Hepatocyte (in vitro differentiated cells): Measurements from ENCODE around the gene ARFGAP1.

Source experiments
- CTCF ChIP-seq: fragments of 200-600 bp; sonication (generic); IDR thresholded peaks from 2 replicates; pipeline ENCODE4 v1.5.1; 2016; ENCODE audit warnings: antibody characterized with exemption, mild to moderate bottlenecking; ENCODE audit not compliant: poor library complexity
- EZH2phosphoT487 ChIP-seq: fragments of 200-600 bp; sonication (generic); IDR thresholded peaks from one replicate; pipeline ENCODE4 v1.6.1; 2018; ENCODE audit warnings: antibody characterized with exemption, mild to moderate bottlenecking, low read depth, moderate library complexity; ENCODE audit not compliant: unreplicated experiment, severe bottlenecking

- TF ChIP-seq CTCF: no peak
- no peak for TF ChIP-seq EZH2phosphoT487
Measured at GRCh38 chr20:63261795-63262528, 10.7 kb upstream of the ARFGAP1 start.
